CD14-positive monocyte (primary cell): Measurements from ENCODE around the gene RIPK3. TPM values are rescaled to one million over a fixed set of nuclear protein-coding genes. Genes with fewer than 3 reads are reported as not detected.

Source experiments
- DNase-seq, 3 donors: peaks; one replicate each; pipeline ENCODE4 v3.0.0-alpha.2; 2011 to 2022
- H2AFZ ChIP-seq: 2 replicates; pipeline ENCODE4 v1.6.0; 2012; ENCODE audit warnings: mild to moderate bottlenecking, low read depth, low read length, inconsistent platforms; ENCODE audit not compliant: insufficient read depth, poor library complexity, severe bottlenecking
- H3K27ac ChIP-seq, 2 donors: 1 replicate in 1 of 2; 2 replicates in 1 of 2; pipeline ENCODE4 v1.5.1; 2012 to 2013; ENCODE audit warnings: low read length in 2 of 2, control low read depth in 1 of 2, inconsistent platforms in 1 of 2, low read depth in 1 of 2, mild to moderate bottlenecking in 1 of 2
- H3K27me3 ChIP-seq, 2 donors: one replicate each; pipeline versions ENCODE4 v1.6.0 to v1.6.1; 2011 to 2013; ENCODE audit warnings: low read length in 2 of 2; ENCODE audit not compliant: control insufficient read depth in 2 of 2, insufficient read depth in 2 of 2
- H3K36me3 ChIP-seq, 2 donors: replicated peaks in 1 of 2; 1 replicate in 1 of 2; 2 replicates in 1 of 2; pipeline versions ENCODE4 v1.5.1 to v1.6.1; 2012 to 2013; ENCODE audit warnings: low read length in 2 of 2, control low read depth in 1 of 2, inconsistent platforms in 1 of 2, mild to moderate bottlenecking in 1 of 2; ENCODE audit not compliant: insufficient read depth in 2 of 2, control insufficient read depth in 1 of 2
- H3K4me1 ChIP-seq, 2 donors: 1 replicate in 1 of 2; 2 replicates in 1 of 2; pipeline versions ENCODE4 v1.5.1 to v1.6.1; 2012 to 2013; ENCODE audit warnings: low read length in 2 of 2, control low read depth in 1 of 2, inconsistent platforms in 1 of 2, mild to moderate bottlenecking in 1 of 2, moderate library complexity in 1 of 2; ENCODE audit not compliant: insufficient read depth in 2 of 2, control insufficient read depth in 1 of 2
- H3K4me2 ChIP-seq: replicated peaks from 2 replicates; pipeline ENCODE3; 2012; ENCODE audit warnings: low read length, moderate library complexity, mild to moderate bottlenecking; ENCODE audit not compliant: poor library complexity, severe bottlenecking; ENCODE audit errors: extremely low read depth
- H3K4me3 ChIP-seq, 3 experiments: fragments of 200-600 bp in 1 of 3; sonication (generic) in 1 of 3; replicated peaks in 1 of 3; 1 replicate in 2 of 3; 2 replicates in 1 of 3; pipeline ENCODE4 v1.5.1; 2011 to 2013; ENCODE audit warnings: low read length in 3 of 3, mild to moderate bottlenecking in 3 of 3, control low read depth in 2 of 3, low read depth in 2 of 3, inconsistent platforms in 1 of 3, moderate library complexity in 1 of 3
- H3K79me2 ChIP-seq: 2 replicates; pipeline ENCODE4 v1.6.0; 2012; ENCODE audit warnings: mild to moderate bottlenecking, control low read depth, inconsistent platforms, low read length, moderate library complexity; ENCODE audit not compliant: insufficient read depth
- H3K9ac ChIP-seq: 2 replicates; pipeline ENCODE4 v1.6.0; 2017; ENCODE audit warnings: low read length, mild to moderate bottlenecking; ENCODE audit not compliant: insufficient read depth, poor library complexity, severe bottlenecking
- H3K9me3 ChIP-seq, 2 donors: replicated peaks in 1 of 2; 1 replicate in 1 of 2; 2 replicates in 1 of 2; pipeline versions ENCODE4 v1.5.1 to v1.6.1; 2012 to 2013; ENCODE audit warnings: low read length in 2 of 2, control low read depth in 1 of 2; ENCODE audit not compliant: control insufficient read depth in 1 of 2, insufficient read depth in 1 of 2
- H4K20me1 ChIP-seq: 2 replicates; pipeline ENCODE4 v1.6.0; 2012; ENCODE audit warnings: mild to moderate bottlenecking, low read length, control low read depth, moderate library complexity; ENCODE audit not compliant: insufficient read depth
- H3K27ac Mint-ChIP-seq, 7 donors: one replicate each; pipeline ENCODE4 v1.8.0; 2020; ENCODE audit warnings: mild to moderate bottlenecking in 7 of 7, mixed read lengths in 7 of 7, moderate library complexity in 6 of 7, inconsistent platforms in 2 of 7
- H3K27me3 Mint-ChIP-seq, 3 donors: one replicate each; pipeline ENCODE4 v1.8.0; 2021 to 2022; ENCODE audit warnings: low read depth in 3 of 3, mild to moderate bottlenecking in 3 of 3, mixed read lengths in 3 of 3, moderate library complexity in 3 of 3, inconsistent platforms in 1 of 3
- H3K36me3 Mint-ChIP-seq, 2 donors: one replicate each; pipeline ENCODE4 v1.8.0; 2020; ENCODE audit warnings: mixed read lengths in 2 of 2, inconsistent platforms in 1 of 2, mild to moderate bottlenecking in 1 of 2
- H3K4me1 Mint-ChIP-seq: one replicate; pipeline ENCODE4 v1.8.0; 2020; ENCODE audit warnings: mild to moderate bottlenecking, mixed read lengths
- H3K4me3 Mint-ChIP-seq, 2 donors: one replicate each; pipeline ENCODE4 v1.8.0; 2020; ENCODE audit warnings: mild to moderate bottlenecking in 2 of 2, mixed read lengths in 2 of 2, moderate library complexity in 1 of 2
- H3K9me3 Mint-ChIP-seq, 7 donors: one replicate each; pipeline ENCODE4 v1.8.0; 2020 to 2022; ENCODE audit warnings: mixed read lengths in 7 of 7, mild to moderate bottlenecking in 6 of 7, moderate library complexity in 6 of 7, inconsistent platforms in 2 of 7
- CTCF ChIP-seq: fragments of 200-600 bp; IDR thresholded peaks from one replicate; pipeline ENCODE4 v1.8.0; 2022; ENCODE audit warnings: antibody characterized with exemption, mild to moderate bottlenecking
- WGBS: methylation state at CpG from one replicate; pipeline ENCODE4 v1.1.5; 2013; ENCODE audit warnings: missing lambda C conversion rate; ENCODE audit not compliant: insufficient coverage; 5-methylcytosine and 5-hydroxymethylcytosine counted together
- intact Hi-C, 2 donors: fragments of 100-400 bp; cut with micrococcal nuclease; formaldehyde crosslinking; loops; one replicate each; pipeline versions ENCODE4 v1.15.0 to v1.15.1; 2023
- polyA plus RNA-seq, 3 donors: library from polyadenylated mRNA; depleted of rRNA in 1 of 3; unstranded in 2 of 3; stranded (reverse) in 1 of 3; fragments of 300-500 nt in 2 of 3; fragments of >200 nt in 1 of 3; fragmentation: Illumina TruSeq in 2 of 3; gene quantifications; 1 replicate in 2 of 3; 2 replicates in 1 of 3; pipeline ENCODE4 v1.2.3, GENCODE V29; 2012 to 2021

Gene RIPK3
- polyA plus RNA-seq, 3 donors, result 11.7 to 69.6 (median 11.8) TPM

DNA sequence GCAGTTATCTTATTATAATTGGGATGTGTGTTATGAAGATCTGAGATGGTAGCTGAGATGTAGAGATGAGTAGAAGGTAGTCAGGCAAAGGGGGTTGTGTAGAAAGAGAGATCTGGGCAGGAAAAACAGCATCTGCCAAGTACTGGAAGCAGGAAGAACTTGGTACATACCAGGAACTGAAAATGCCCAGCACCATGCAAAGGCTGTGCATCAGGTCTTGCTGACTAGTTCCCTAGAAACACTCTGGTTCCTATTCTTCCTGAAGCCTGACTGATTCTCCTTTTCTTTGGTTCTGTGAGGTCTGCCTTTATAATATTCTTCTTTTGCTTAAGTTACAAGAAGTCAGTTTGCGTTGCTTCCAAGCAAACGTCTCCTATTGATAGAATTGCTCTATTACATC lies 21.5 kb upstream of the RIPK3 start:
- H3K9me3 Mint-ChIP-seq, result peaks cover 0 to 12% (median 2%) of the 10 kb centered on the region in 7 donors
- no CpG with 5 or more reads among the region's 2 CpGs for whole genome bisulfite sequencing
- TF ChIP-seq CTCF, result no peak
- H3K9me3 ChIP-seq, result peaks cover 0 to 4% of the 10 kb centered on the region in 2 donors
- H3K27me3 ChIP-seq, result peaks cover 15 to 16% of the 10 kb centered on the region in 2 donors
- peaks cover 16 to 20% (median 19%) of the 10 kb centered on the region in 3 donors for H3K27me3 Mint-ChIP-seq
- intact Hi-C loops, result no loop called here
- peaks cover 24% of the 10 kb centered on the region for H3K4me1 Mint-ChIP-seq
- no peaks in the 10 kb centered on the region for H4K20me1 ChIP-seq
- no peaks in the 10 kb centered on the region for H3K36me3 ChIP-seq
- no peak overlapping the region for H3K9ac ChIP-seq
- no peak overlapping the region for H3K4me2 ChIP-seq
- H3K4me3 Mint-ChIP-seq, result no peak overlapping the region
- peak in 2 of 3 donors; percentile 25 for DNase-seq
- H3K79me2 ChIP-seq, result no peaks in the 10 kb centered on the region
- no peak overlapping the region for H3K4me3 ChIP-seq
- no peak overlapping the region for H3K27ac Mint-ChIP-seq
- peaks cover 3 to 12% of the 10 kb centered on the region in 2 donors for H3K36me3 Mint-ChIP-seq
- no peak overlapping the region for H3K27ac ChIP-seq
- H3K4me1 ChIP-seq, result peaks cover 9% of the 10 kb centered on the region in 2 donors
- no peak overlapping the region for H2AFZ ChIP-seq

DNA sequence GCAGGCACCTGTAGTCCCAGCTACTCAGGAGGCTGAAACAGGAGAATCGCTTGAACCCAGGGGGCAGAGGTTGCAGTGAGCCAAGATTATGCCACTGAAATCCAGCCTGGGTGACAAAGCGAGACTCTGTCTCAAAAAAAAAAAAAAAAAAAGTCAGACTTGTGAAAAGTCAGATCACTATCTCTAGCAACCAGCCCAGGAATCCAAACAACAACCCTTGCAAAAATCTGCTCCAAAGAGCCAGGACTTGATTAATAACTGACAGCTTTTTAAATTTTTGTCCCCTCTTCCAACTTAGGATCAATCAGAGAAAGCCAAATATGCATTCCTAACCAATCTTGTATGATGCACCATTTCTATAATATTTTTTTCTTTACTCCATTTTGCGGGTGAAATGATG lies 20.5 kb upstream of the RIPK3 start:
- no peaks in the 10 kb centered on the region for H3K36me3 ChIP-seq
- no peak for TF ChIP-seq CTCF
- peaks cover under 1 to 1% of the 10 kb centered on the region in 2 donors for H3K4me1 ChIP-seq
- H3K27me3 Mint-ChIP-seq, result peaks cover 7 to 10% (median 9%) of the 10 kb centered on the region in 3 donors
- no peaks in the 10 kb centered on the region for H3K79me2 ChIP-seq
- intact Hi-C loops, result no loop called here
- peaks cover 13% of the 10 kb centered on the region for H3K4me1 Mint-ChIP-seq
- peaks cover 0 to 5% of the 10 kb centered on the region in 2 donors for H3K36me3 Mint-ChIP-seq
- no peak overlapping the region for H3K27ac Mint-ChIP-seq
- H3K9me3 ChIP-seq, result no peaks in the 10 kb centered on the region
- DNase-seq, result no peak
- H2AFZ ChIP-seq, result no peak overlapping the region
- H3K4me3 ChIP-seq, result no peak overlapping the region
- H3K27me3 ChIP-seq, result peaks cover 6% of the 10 kb centered on the region in 2 donors
- H3K27ac ChIP-seq, result no peak overlapping the region
- H3K9ac ChIP-seq, result no peak overlapping the region
- 100% methylated on average over 1 of the region's 3 CpGs for WGBS
- no peak overlapping the region for H3K4me3 Mint-ChIP-seq
- H3K4me2 ChIP-seq, result no peak overlapping the region
- no peaks in the 10 kb centered on the region for H4K20me1 ChIP-seq
- peaks cover 0 to 3% (median 0%) of the 10 kb centered on the region in 7 donors for H3K9me3 Mint-ChIP-seq
